Osteoblast (primary cell): ENCODE results near the gene SGTA. TPM values are rescaled to one million over a fixed set of nuclear protein-coding genes. Genes with fewer than 3 reads are reported as not detected.

Source experiments
- DNase-seq: peaks from one replicate; pipeline ENCODE4 v3.0.0; 2011; ENCODE audit warnings: low spot score, mixed read lengths; ENCODE audit not compliant: insufficient read length; ENCODE audit errors: missing footprints
- H2AFZ ChIP-seq: 2 replicates; pipeline ENCODE4 v1.6.0; 2011; ENCODE audit warnings: mild to moderate bottlenecking, low read length
- H3K27ac ChIP-seq: 2 replicates; pipeline ENCODE4 v1.5.1; 2011; ENCODE audit warnings: mild to moderate bottlenecking, low read depth, low read length, moderate library complexity
- H3K27me3 ChIP-seq: 2 replicates; pipeline ENCODE4 v1.6.0; 2012; ENCODE audit warnings: mild to moderate bottlenecking, control low read depth, inconsistent platforms, low read length, moderate library complexity; ENCODE audit not compliant: insufficient read depth
- H3K36me3 ChIP-seq: 2 replicates; pipeline ENCODE4 v1.5.1; 2011; ENCODE audit warnings: mild to moderate bottlenecking, low read length, control low read depth, moderate library complexity; ENCODE audit not compliant: insufficient read depth
- H3K4me1 ChIP-seq: 2 replicates; pipeline ENCODE4 v1.5.1; 2011; ENCODE audit warnings: mild to moderate bottlenecking, low read length, control low read depth, moderate library complexity; ENCODE audit not compliant: insufficient read depth
- H3K4me2 ChIP-seq: 2 replicates; pipeline ENCODE4 v1.6.0; 2011; ENCODE audit warnings: mild to moderate bottlenecking, low read length; ENCODE audit not compliant: insufficient read depth
- H3K4me3 ChIP-seq: fragments of 200-600 bp; sonication (generic); 3 replicates; pipeline ENCODE4 v1.5.1; 2012; ENCODE audit warnings: mild to moderate bottlenecking, low read length, inconsistent platforms; ENCODE audit not compliant: insufficient read depth
- H3K79me2 ChIP-seq: 2 replicates; pipeline ENCODE4 v1.6.0; 2012; ENCODE audit warnings: mild to moderate bottlenecking, low read length, control low read depth, inconsistent platforms; ENCODE audit not compliant: insufficient read depth
- H3K9me3 ChIP-seq: 2 replicates; pipeline ENCODE4 v1.5.1; 2011; ENCODE audit warnings: low read depth, low read length, control low read depth
- H4K20me1 ChIP-seq: 2 replicates; pipeline ENCODE4 v1.6.0; 2012; ENCODE audit warnings: mild to moderate bottlenecking, low read length, control low read depth; ENCODE audit not compliant: insufficient read depth
- CTCF ChIP-seq: IDR thresholded peaks from 2 replicates; pipeline ENCODE4 v1.5.1; 2011; ENCODE audit warnings: mild to moderate bottlenecking, low read depth, low read length, moderate library complexity; ENCODE audit errors: extremely low read depth
- total RNA-seq: library from RNA; depleted of rRNA; stranded (reverse); fragments of >200 nt; gene quantifications from 2 replicates; pipeline ENCODE4 v1.2.3, GENCODE V29; 2012

The SGTA gene
- total RNA-seq, 1 donor = 38.7 TPM

GRCh38 chr19:2719920-2720776, 62.9 kb downstream of the SGTA start:
- Histone ChIP-seq H2AFZ (peak overlapping the region; percentile 4), H3K27me3 (peaks cover 2% of the 10 kb centered on the region), H3K79me2 (no peaks in the 10 kb centered on the region), H3K4me2 (peak overlapping the region; percentile 78), H3K4me3 (peak overlapping the region; percentile 71), H3K27ac (peak overlapping the region; percentile 11), H4K20me1 (no peaks in the 10 kb centered on the region), H3K9me3 (peaks cover 4% of the 10 kb centered on the region), H3K36me3 (no peaks in the 10 kb centered on the region), H3K4me1 (peaks cover 18% of the 10 kb centered on the region)
- peak; percentile 99 for DNase-seq
- no peak for TF ChIP-seq CTCF

GRCh38 chr19:2719232-2719735, 63.8 kb downstream of the SGTA start:
- no peak overlapping the region for H3K27ac ChIP-seq
- H4K20me1 ChIP-seq = no peaks in the 10 kb centered on the region
- no peak for TF ChIP-seq CTCF
- H3K27me3 ChIP-seq = peaks cover 2% of the 10 kb centered on the region
- peaks cover 4% of the 10 kb centered on the region for H3K9me3 ChIP-seq
- peak overlapping the region; percentile 78 for H3K4me2 ChIP-seq
- H2AFZ ChIP-seq = no peak overlapping the region
- peak; percentile 80 for DNase-seq
- no peaks in the 10 kb centered on the region for H3K36me3 ChIP-seq
- H3K4me1 ChIP-seq = peaks cover 18% of the 10 kb centered on the region
- H3K4me3 ChIP-seq = no peak overlapping the region
- H3K79me2 ChIP-seq = no peaks in the 10 kb centered on the region

GRCh38 chr19:2717638-2718541, 65.2 kb downstream of the SGTA start:
- no peak overlapping the region for H3K4me2 ChIP-seq
- DNase-seq = peak; percentile 84
- H3K79me2 ChIP-seq = no peaks in the 10 kb centered on the region
- peaks cover 2% of the 10 kb centered on the region for H3K27me3 ChIP-seq
- H4K20me1 ChIP-seq = no peaks in the 10 kb centered on the region
- peaks cover 4% of the 10 kb centered on the region for H3K9me3 ChIP-seq
- no peak overlapping the region for H3K27ac ChIP-seq
- no peaks in the 10 kb centered on the region for H3K36me3 ChIP-seq
- TF ChIP-seq CTCF = no peak
- peaks cover 9% of the 10 kb centered on the region for H3K4me1 ChIP-seq
- no peak overlapping the region for H2AFZ ChIP-seq
- no peak overlapping the region for H3K4me3 ChIP-seq
